GM18519 (cell line): ENCODE results near the gene USP30.
"Not testable (repeated sequence)": the region's sequence is repeated elsewhere in the genome, so short reads cannot be mapped to it uniquely, and the experiment has no call there.

ENCODE experiments used
- ATAC-seq: cut with Tn5 transposase; IDR thresholded peaks from one replicate; pipeline ENCODE4 v1.9.1; 2021; ENCODE audit warnings: mild to moderate bottlenecking, moderate library complexity; ENCODE audit not compliant: unreplicated experiment, low FRiP score

Gene USP30

GRCh38 chr12:109049794-109050193 is 2.6 kb upstream of the USP30 start:
- not testable (repeated sequence) for ATAC-seq

GRCh38 chr12:109052097-109052413 is 321 bp upstream of the USP30 start:
- peak; percentile 3 for ATAC-seq

GRCh38 chr12:109053382-109054123 is 1.2 kb downstream of the USP30 start:
- peak; percentile 37 for ATAC-seq

- not testable (repeated sequence) for ATAC-seq
Measured at GRCh38 chr12:109054124-109054513, 1.7 kb downstream of the USP30 start.

- no peak for ATAC-seq
Measured at GRCh38 chr12:109054520-109054919, 2.1 kb downstream of the USP30 start.

GRCh38 chr12:109056891-109057290 is 4.5 kb downstream of the USP30 start:
- no peak for ATAC-seq

- no peak for ATAC-seq
Measured at GRCh38 chr12:109057376-109057775, 5.0 kb downstream of the USP30 start.

GRCh38 chr12:109058773-109059172 is 6.4 kb downstream of the USP30 start:
- no peak for ATAC-seq

- no peak for ATAC-seq
Measured at GRCh38 chr12:109064143-109064542, 11.8 kb downstream of the USP30 start.

- ATAC-seq: no peak
Measured at GRCh38 chr12:109065154-109065852, 12.9 kb downstream of the USP30 start.

- ATAC-seq: no peak
Measured at GRCh38 chr12:109065853-109066193, 13.4 kb downstream of the USP30 start.

GRCh38 chr12:109069307-109070271 is 17.2 kb downstream of the USP30 start:
- no peak for ATAC-seq

GRCh38 chr12:109074866-109075265 is 22.5 kb downstream of the USP30 start:
- no peak for ATAC-seq

- no peak for ATAC-seq
Measured at GRCh38 chr12:109082751-109083150, 30.4 kb downstream of the USP30 start.

GRCh38 chr12:109084425-109084824 is 32.0 kb downstream of the USP30 start:
- no peak for ATAC-seq

- no peak for ATAC-seq
Measured at GRCh38 chr12:109085590-109085989, 33.2 kb downstream of the USP30 start.

- no peak for ATAC-seq
Measured at GRCh38 chr12:109087250-109087649, 34.9 kb downstream of the USP30 start.

GRCh38 chr12:109088818-109089217 is 36.4 kb downstream of the USP30 start:
- no peak for ATAC-seq

- ATAC-seq: no peak
Measured at GRCh38 chr12:109089683-109090082, 37.3 kb downstream of the USP30 start.

GRCh38 chr12:109092497-109093021 is 40.2 kb downstream of the USP30 start:
- no peak for ATAC-seq
